Skeletal muscle satellite cell (primary cell): ENCODE measurements around the gene ARMC9.

Source experiments
- H3K27me3 ChIP-seq: 2 replicates; pipeline ENCODE4 v1.7.0; 2013; ENCODE audit warnings: low read length; ENCODE audit not compliant: control insufficient read depth, insufficient read depth
- H3K36me3 ChIP-seq: 2 replicates; pipeline ENCODE4 v1.7.0; 2013; ENCODE audit warnings: mild to moderate bottlenecking, control low read depth, low read length; ENCODE audit not compliant: insufficient read depth
- H3K4me1 ChIP-seq: 2 replicates; pipeline ENCODE4 v1.7.0; 2013; ENCODE audit warnings: low read length; ENCODE audit not compliant: control insufficient read depth, insufficient read depth
- H3K4me2 ChIP-seq: 2 replicates; pipeline ENCODE4 v1.7.0; 2013; ENCODE audit warnings: mild to moderate bottlenecking, low read length
- H3K4me3 ChIP-seq: 2 replicates; pipeline ENCODE4 v1.7.0; 2013; ENCODE audit warnings: low read length
- H3K9ac ChIP-seq: 2 replicates; pipeline ENCODE4 v1.7.0; 2013; ENCODE audit warnings: mild to moderate bottlenecking, low read depth, low read length, moderate library complexity
- H3K9me3 ChIP-seq: replicated peaks from 2 replicates; pipeline ENCODE4 v1.7.0; 2013; ENCODE audit warnings: mild to moderate bottlenecking, control low read depth, low read length

The ARMC9 gene

DNA sequence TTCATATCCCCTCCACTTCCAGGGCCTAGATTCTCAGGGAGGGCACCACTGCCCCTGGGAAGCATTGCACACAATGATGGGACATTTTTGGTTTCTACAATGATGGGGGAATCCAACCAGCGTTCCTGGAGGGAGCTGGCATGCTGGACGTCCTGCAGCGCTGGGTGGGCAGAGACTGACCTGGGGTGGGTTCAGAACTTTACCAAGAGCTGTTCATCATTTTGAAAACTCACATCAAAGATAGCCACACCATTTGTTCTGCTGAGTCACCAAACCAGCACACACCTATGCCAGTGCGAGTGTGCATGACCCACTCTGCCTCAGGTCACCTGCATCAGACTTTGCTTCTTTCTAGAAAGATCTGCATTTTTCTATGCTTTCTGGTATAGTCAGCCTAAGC is 14.1 kb upstream of the ARMC9 start:
- Histone ChIP-seq H3K36me3 (no peaks in the 10 kb centered on the region), H3K4me1 (peaks cover 48% of the 10 kb centered on the region)

DNA sequence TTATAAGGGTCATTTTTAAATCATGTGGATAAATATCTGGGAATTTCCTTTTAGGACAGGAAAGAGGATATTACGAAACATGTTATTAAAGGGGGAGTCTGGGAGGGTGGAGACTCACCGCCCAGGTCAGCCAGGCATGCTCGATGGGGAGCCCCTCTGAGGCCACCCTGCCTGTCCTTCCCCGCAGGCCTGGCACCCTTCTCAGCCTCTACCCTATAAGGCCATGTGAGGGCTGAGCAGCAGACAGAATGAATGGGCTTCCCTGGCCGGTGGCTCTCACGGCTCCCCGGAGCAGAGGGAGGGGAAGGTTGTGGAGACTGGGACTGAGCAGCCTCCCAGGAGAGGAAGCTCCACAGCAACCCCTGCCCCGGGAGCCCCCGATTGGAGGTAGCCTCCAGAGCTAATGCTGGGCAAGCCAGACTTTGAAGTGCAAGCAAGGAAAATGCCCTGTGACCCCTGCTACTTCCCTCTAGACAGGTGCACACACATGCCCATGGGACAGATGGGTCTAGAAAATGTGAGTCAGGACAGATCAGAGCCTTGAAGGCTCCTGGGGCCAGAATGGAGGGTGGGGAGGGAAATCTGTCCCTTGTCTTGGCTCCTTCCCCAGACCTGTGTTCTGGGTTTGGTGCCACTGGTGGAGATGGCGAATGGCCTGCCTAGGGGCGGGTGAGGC is 13.2 kb upstream of the ARMC9 start:
- no peaks in the 10 kb centered on the region for H3K27me3 ChIP-seq

More for the DNA sequence above, 14.1 kb upstream of the ARMC9 start:
- no peaks in the 10 kb centered on the region for H3K27me3 ChIP-seq
- no peak overlapping the region for H3K9ac ChIP-seq
- H3K9me3 ChIP-seq = no peaks in the 10 kb centered on the region
- no peak overlapping the region for H3K4me3 ChIP-seq
- H3K4me2 ChIP-seq = no peak overlapping the region

DNA sequence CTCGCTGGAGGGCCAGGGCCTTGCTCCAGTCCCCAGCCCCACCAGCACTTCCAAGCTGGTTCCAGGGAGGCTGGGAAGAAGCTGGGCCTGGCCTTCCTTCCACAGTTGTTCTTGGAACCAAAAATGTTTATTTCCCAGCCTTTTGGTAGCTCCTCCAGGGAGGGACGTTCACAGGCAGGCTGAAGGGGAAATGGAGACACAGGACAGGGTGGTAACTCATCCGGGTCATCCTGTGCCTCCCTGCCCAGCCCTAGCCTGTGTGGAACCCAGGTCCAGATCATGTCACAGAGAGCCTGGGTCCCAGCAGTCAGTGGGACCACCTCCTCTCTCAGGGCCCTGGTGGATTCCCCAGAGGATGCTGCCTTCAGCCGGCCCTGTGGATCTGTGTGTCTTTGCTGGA is 12.5 kb upstream of the ARMC9 start:
- no peaks in the 10 kb centered on the region for H3K27me3 ChIP-seq
- H3K36me3 ChIP-seq = no peaks in the 10 kb centered on the region
- H3K9me3 ChIP-seq = no peaks in the 10 kb centered on the region
- no peak overlapping the region for H3K4me3 ChIP-seq
- peaks cover 53% of the 10 kb centered on the region for H3K4me1 ChIP-seq
- no peak overlapping the region for H3K9ac ChIP-seq
- H3K4me2 ChIP-seq = no peak overlapping the region

More for the DNA sequence above, 13.2 kb upstream of the ARMC9 start:
- H3K9me3 ChIP-seq = no peaks in the 10 kb centered on the region
- no peak overlapping the region for H3K9ac ChIP-seq
- no peak overlapping the region for H3K4me3 ChIP-seq
- peaks cover 48% of the 10 kb centered on the region for H3K4me1 ChIP-seq
- no peaks in the 10 kb centered on the region for H3K36me3 ChIP-seq
- no peak overlapping the region for H3K4me2 ChIP-seq

DNA sequence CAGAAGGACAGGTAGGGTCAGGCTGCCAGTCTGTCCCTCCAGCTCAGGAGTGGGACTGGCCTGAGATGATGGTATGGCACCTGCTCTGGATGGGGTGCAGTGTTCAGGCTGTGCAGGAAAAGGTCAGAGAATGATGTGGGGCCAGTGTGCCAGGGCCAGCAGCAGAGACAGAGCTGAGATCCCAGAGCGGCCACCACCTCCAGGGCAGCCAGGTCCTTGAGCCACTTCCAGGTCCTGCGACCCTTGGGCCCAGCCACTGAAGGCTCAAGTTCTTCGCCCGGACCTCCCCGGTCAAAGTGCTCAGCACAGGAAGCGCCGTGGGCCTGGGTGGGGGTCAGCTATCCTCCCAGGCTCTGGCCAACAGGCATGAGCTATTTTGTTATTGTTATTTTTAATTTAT is 12.1 kb upstream of the ARMC9 start:
- Histone ChIP-seq H3K9me3 (no peaks in the 10 kb centered on the region), H3K27me3 (no peaks in the 10 kb centered on the region), H3K4me3 (no peak overlapping the region), H3K4me1 (peaks cover 57% of the 10 kb centered on the region), H3K4me2 (no peak overlapping the region), H3K9ac (no peak overlapping the region), H3K36me3 (no peaks in the 10 kb centered on the region)

DNA sequence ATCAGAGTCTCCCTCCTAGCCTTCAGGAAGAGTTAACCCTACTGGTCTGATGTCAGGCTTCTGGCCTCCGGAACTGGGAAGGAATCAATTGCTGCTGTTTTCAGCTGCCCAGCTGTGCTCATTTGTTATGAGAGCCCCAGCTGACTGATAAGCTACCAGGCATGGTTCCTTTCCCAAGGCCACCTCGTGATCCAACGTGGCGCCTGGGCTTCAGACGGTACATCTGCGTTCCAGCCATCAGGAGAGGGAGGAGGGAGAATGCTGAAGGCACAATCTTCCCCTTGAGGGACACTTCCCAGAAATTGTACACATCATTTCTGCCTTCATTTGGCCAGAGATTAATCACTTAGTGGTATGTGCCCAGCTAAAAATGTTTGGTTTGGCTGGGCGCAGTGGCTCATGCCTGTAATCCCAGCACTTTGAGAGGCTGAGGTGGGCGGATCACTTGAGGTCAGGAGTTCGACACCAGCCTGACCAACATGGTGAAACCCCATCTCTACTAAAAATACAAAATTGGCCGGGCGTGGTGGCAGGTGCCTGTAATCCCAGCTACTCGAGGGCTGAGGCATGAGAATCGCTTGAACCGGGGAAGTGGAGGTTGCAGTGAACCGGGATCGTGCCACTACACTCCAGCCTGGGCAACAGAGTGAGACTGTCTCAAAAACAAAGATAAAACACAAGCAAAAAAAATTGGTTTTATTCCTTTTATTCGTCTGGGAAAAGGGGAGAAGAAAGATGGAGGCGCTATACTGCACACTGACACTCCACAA is 10.5 kb upstream of the ARMC9 start:
- Histone ChIP-seq H3K9me3 (no peaks in the 10 kb centered on the region), H3K4me3 (no peak overlapping the region), H3K4me1 (peaks cover 52% of the 10 kb centered on the region), H3K36me3 (no peaks in the 10 kb centered on the region), H3K27me3 (no peaks in the 10 kb centered on the region), H3K9ac (peak overlapping the region; percentile 22), H3K4me2 (no peak overlapping the region)

DNA sequence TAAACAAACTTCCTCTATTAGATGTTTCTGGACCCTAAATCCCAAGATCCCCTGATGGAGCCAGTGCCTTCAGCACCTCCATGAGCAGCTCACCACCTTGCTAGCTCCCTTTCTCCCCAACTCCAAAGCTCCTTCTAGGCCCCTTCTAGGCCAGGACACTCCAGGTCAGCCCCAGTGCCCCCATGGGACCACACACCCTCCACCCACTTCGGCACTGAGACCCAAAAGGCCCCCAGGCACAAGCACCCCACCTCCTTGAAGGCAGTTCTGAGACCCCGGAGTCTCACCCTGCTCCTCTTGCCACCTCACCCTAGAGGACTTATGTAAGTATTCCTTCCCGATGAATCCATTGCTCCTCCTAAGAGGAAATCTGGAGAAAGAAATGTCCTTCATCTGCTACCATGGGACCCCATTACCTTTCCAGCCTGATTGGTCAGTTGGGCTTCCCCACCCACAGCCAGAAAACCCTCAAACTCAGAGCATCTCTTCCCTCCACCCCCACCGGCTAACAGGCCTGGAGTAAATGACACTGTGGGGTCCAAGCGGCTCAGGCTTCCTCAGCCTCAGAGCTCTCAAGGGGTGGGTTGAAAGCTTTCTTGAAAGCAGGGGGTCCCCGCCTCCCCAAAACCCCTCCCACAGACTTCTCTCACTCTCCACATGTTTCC is 9.8 kb upstream of the ARMC9 start:
- H3K9ac ChIP-seq = no peak overlapping the region
- H3K27me3 ChIP-seq = no peaks in the 10 kb centered on the region
- H3K36me3 ChIP-seq = no peaks in the 10 kb centered on the region
- no peaks in the 10 kb centered on the region for H3K9me3 ChIP-seq
- no peak overlapping the region for H3K4me2 ChIP-seq
- peaks cover 52% of the 10 kb centered on the region for H3K4me1 ChIP-seq
- H3K4me3 ChIP-seq = no peak overlapping the region

DNA sequence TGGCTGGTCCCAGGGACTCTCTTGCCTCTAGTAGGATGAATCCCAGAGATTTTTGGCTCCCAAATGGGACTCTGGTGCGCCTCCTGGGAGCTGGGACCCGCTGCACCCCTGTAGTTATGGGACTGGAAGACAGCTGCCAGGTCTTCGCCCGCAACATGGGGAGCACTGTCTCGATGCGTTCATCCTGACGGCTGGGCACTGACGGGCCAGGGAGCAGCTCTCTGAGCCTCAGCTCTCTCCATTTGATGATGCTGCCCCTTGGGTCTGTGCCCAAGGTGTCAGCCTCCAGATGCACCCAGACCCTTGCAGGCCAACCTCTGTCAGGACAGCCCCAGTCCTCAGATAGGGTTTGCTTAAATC is 9.3 kb upstream of the ARMC9 start:
- H3K4me2 ChIP-seq = no peak overlapping the region
- H3K4me1 ChIP-seq = peaks cover 52% of the 10 kb centered on the region
- H3K36me3 ChIP-seq = no peaks in the 10 kb centered on the region
- H3K9me3 ChIP-seq = no peaks in the 10 kb centered on the region
- no peaks in the 10 kb centered on the region for H3K27me3 ChIP-seq
- H3K4me3 ChIP-seq = no peak overlapping the region
- no peak overlapping the region for H3K9ac ChIP-seq

DNA sequence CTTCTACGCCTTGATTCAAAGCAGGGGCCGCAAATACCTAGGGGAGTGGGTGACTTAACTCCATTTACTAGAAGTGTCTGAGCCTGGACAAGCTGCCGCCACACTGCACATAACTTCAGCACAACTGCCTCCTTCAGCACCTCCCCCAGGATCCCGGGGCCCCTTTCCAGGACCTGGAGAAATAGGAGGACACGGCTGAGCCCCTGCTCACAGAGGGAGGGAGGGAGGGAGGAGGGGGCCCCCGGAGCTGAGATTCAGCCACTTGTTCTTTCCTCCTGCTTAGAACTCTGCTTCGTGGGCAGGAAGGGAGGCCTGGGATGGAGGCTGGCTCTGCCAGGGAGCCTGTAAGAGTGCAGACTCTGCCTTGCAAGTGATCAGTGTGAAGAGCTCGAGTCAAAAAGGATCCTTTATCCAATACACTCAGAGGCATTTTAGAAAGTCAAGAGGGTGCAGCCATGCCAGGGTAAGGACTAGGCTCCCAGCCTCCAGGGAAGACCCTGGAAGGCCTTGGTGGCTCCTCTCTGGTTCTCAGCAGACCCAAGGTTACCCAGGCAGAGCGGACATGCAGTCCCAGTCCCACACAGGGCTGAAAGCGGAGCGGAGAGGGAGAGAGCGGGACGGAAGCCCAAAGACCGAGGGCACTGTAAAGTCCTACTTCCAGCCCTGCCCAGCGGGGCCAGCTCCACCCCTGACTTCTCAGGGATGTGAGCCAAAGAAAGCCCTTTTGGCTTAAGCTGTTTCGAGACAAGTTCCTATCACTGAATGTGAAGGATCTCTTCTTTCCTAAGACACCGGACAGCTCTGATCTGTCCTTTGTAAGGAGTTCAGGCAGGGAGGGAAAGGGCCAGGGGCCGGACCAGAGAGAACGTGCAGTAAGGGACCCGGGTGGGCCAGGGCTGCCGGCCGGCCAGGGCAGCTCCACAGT is 8.6 kb upstream of the ARMC9 start:
- Histone ChIP-seq H3K9me3 (no peaks in the 10 kb centered on the region), H3K4me1 (peaks cover 52% of the 10 kb centered on the region), H3K27me3 (no peaks in the 10 kb centered on the region), H3K4me2 (peak overlapping the region; percentile 77), H3K4me3 (peak overlapping the region; percentile 55), H3K9ac (peak overlapping the region; percentile 70), H3K36me3 (no peaks in the 10 kb centered on the region)

DNA sequence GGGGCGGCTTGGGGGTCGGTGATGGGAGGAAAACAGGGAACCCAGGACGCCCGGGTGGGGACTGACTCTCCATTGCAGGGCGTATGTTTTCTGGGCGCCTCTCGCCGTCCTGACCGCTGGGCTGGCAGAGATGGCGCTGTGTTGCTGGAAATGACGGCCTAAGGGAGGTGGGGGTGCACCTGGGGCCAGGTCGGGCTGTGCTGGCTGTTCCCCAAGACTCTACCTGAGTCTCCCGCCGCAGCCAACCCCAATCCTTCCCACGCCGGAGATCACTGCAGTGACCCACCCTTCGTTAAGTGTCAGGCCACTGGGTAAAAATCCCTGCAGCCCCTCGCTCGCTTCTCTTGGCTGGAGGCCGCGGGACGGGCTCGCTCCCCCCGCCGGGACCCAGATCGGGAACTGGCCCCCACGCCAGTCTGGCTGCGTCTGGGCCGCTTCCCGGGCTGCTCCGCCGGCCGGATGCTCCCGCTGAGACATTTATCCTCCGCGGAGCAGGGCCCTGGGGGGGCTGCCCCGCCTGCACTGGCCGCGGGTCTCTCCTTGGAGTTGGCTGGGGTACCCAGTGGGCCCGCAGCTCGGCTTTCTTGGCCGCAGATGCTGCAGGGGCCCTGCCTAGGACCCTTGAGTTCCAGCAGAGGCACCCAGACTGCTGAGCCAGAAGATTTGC is 7.8 kb upstream of the ARMC9 start:
- Histone ChIP-seq H3K9ac (peak overlapping the region; percentile 70), H3K27me3 (no peaks in the 10 kb centered on the region), H3K4me3 (peak overlapping the region; percentile 55), H3K4me1 (peaks cover 44% of the 10 kb centered on the region), H3K36me3 (no peaks in the 10 kb centered on the region), H3K9me3 (no peaks in the 10 kb centered on the region), H3K4me2 (peak overlapping the region; percentile 77)

DNA sequence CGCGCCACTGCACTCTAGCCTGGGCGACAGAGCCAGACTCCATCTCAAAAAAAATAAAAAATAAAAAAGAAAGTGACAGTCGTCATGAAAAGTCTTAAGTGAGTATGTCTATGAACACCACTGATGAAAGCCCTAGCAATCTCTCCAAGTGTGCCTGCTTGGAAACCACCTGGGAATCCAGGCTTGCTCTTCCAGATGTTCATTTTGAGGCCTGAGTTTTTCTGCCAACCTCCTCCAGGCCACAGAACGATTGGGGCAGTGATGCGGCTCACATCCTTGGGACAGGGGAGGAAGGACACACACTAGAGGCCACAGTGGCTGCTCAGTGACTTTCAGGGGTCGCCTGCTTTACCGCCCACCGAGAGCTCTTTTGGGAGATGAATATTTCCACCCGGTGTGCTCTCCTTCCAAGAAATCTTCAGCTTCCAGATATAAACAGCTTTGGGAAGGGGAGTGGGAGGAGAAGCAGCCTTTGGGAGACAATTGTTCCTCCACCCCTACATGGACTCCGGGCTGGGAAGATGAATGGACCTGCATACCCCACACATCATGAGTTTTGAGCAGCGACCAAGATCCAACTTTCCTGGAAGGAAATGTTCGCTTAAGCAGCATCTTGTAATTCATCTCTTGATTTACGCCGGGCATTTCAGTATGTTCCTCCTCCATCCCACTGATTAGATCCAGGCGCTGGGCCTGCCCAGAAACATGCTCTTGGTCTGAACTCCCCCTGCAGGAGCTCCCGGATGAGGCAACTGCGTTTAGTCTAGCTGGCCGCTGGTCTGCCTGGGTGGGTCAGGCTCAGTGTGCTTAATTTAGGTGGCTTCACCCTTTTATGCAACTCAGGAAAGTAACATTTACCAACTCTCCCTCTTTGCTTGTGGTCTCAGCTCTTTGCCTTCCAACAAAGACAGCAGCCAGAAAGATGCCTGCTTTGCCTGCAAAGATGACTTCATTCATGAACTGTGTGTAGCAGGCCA is 6.2 kb upstream of the ARMC9 start:
- H3K9me3 ChIP-seq = no peaks in the 10 kb centered on the region
- H3K4me1 ChIP-seq = peaks cover 38% of the 10 kb centered on the region
- H3K36me3 ChIP-seq = no peaks in the 10 kb centered on the region
- H3K4me2 ChIP-seq = no peak overlapping the region
- no peak overlapping the region for H3K9ac ChIP-seq
- H3K27me3 ChIP-seq = peaks cover 4% of the 10 kb centered on the region
- no peak overlapping the region for H3K4me3 ChIP-seq
